K562 (cell line): Measurements from ENCODE around the gene SLC35E3.

Experiments
- BRCA1 ChIP-seq, 2 experiments: fragments of 450-650 bp in 1 of 2; sonication (generic) in 1 of 2; formaldehyde crosslinking in 1 of 2; IDR thresholded peaks; 2 replicates each; pipeline versions ENCODE4 v1.5.0 to v1.6.1; 2017 to 2020; ENCODE audit warnings: mild to moderate bottlenecking in 1 of 2, missing genetic modification reagents in 1 of 2
- ELK3 ChIP-seq: fragments of 450-650 bp; formaldehyde crosslinking; IDR thresholded peaks from 2 replicates; pipeline ENCODE4 v1.4.0; 2020; ENCODE audit warnings: mild to moderate bottlenecking
- KLF16 ChIP-seq: IDR thresholded peaks from 2 replicates; pipeline ENCODE4 v1.6.1; 2016; ENCODE audit warnings: antibody characterized with exemption
- RB1 ChIP-seq: fragments of 450-650 bp; IDR thresholded peaks from 2 replicates; pipeline ENCODE4 v1.6.1; 2017; ENCODE audit warnings: low read depth, mild to moderate bottlenecking
- ZKSCAN1 ChIP-seq: fragments of 150-350 bp; IDR thresholded peaks from 2 replicates; pipeline ENCODE4 v1.6.1; 2016; ENCODE audit warnings: low read depth, low read length
- ZNF184 ChIP-seq: sonication (generic); formaldehyde crosslinking; IDR thresholded peaks from 2 replicates; pipeline ENCODE4 v1.5.0; 2020; ENCODE audit warnings: missing genetic modification reagents

GRCh38 chr12:68828672-68829068 is 82.7 kb downstream of the SLC35E3 start:
- TF ChIP-seq ZKSCAN1 (no peak), RB1 (no peak), KLF16 (no peak), ZNF184 (no peak), BRCA1 (IDR thresholded peaks at IDR 0.05) (no peak), BRCA1 (CRISPR knock-in tag; IDR thresholded peaks at IDR 0.05) (no peak), ELK3 (CRISPR knock-in tag) (no peak)
